Inflammatory macrophage treated with lipopolysaccharide for 4 hours (primary cell): ENCODE results near the gene CCDC178.

Experiments
- DNase-seq: peaks from one replicate; pipeline ENCODE4 v3.0.0-alpha.2; 2020

The CCDC178 gene

DNA sequence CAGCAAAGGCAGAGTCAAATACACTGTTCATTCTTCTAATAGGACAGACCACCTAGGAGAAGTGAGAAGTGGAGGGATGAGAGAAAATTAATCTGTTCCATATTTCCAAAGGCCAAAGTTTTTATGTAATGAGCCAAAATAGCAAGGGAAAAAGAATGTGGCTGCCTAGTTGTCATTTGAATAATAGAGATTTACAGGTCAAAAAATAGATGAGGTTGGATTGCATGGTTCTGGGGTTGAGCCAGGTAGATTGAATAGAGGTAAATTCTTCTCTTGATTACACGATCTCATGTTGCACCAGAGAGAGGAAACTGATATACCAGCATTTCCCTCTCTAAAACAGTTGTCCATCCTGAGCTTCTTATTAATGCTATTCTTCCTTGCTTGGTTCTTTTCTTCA lies 325.8 kb downstream of the CCDC178 start:
- DNase-seq: no peak

- no peak for DNase-seq
These were observed 327.1 kb downstream of the CCDC178 start for GRCh38 chr18:33113416-33113815.

DNA sequence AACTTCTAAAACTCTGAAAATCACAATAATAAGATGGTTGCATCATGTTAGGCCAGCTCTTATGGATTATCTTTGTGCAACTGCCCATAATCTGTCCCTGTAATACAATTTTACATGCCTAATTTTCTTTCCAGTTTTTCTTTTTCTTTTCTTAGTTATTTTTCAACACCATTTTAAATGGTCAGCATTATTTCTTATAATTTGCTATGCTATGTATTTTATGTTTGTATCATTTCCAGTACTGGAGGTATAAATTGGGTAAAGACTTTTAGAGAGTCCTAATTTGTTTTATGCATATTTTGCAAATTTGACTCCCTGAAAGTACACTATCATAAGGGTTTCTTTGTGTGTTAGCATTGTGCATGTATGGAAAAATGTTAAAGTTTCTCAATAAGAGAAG lies 333.0 kb downstream of the CCDC178 start:
- no peak for DNase-seq

DNA sequence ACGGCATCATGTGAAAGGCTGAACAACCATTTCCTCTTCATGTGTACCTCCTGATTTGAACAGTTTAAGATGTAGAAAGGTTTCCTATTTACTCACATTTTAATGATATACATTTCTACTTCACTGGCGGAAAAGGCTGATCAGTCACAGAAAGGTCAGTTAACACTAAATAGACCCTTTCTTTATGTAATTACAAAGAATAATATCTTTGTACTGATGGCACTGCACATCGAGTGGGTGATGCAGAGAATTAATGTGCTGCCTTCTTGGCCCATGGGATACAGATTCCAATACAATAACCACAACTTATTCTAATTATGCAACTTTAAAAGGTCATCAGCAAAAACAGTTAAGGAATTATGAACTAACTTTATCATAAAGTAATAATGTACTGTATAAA lies 339.2 kb downstream of the CCDC178 start:
- DNase-seq: no peak

- no peak for DNase-seq
These were observed 340.9 kb downstream of the CCDC178 start for GRCh38 chr18:33099626-33100025.

- no peak for DNase-seq
These were observed 343.4 kb downstream of the CCDC178 start for GRCh38 chr18:33097126-33097525.

DNA sequence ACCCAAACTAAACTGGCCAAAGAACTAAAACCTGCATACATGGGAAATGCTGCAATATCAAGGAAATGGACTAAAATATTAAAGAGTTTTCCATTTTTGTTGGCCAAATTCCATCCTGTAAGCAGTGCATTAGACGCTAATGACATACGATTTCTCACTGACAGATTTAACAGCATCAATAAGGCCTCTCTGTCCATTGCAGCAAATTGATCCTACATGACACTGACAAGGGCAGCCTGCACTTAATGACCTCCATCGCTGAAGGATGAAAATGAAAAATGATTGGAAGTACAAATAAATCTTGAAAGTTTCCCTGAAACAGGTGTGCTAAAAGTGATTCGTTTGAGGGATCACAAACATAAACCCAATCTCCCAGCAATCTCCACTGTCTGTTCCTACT lies 350.1 kb downstream of the CCDC178 start:
- no peak for DNase-seq

GRCh38 chr18:33076601-33077000 lies 363.9 kb downstream of the CCDC178 start:
- no peak for DNase-seq

- DNase-seq: no peak
These were observed 366.4 kb downstream of the CCDC178 start for GRCh38 chr18:33074125-33074524.

- no peak for DNase-seq
These were observed 377.6 kb downstream of the CCDC178 start for GRCh38 chr18:33062834-33063364.

DNA sequence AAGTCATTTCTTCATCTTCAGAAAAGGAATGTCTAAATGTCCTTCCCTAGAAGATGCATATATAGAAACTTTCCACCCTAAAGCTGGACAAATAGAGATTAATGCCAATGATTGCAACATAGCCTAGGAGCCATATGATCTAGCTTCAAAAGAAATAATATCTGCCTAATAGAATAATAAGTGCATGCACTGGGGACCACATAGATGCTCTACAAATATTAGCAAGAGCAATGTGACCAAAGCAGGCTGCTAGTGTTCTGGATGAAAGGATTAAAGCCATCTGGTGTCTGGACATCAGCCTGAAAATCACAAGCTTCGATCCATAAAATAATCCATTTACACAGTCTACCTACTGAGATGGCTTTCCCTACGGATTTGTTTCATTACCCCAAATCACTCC lies 387.6 kb downstream of the CCDC178 start:
- DNase-seq: no peak

DNA sequence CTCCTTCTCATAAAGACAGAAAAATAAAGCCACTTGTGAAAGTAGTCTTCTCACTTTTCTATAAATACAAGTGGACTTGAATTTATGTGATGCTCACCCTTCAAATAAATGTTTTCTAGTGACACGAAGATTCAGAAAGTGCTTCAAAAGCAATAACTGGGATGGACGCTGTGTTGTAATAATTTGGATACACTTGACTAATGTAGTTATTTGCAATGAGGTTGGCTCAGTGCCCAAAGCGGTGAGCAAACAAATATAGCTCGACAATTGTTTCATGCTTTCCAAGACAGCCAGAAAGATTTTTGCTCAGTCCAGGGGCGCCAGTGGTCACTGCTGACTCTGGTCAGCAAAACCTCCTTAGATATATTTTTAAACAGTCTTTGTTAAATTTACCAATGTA lies 389.1 kb downstream of the CCDC178 start:
- DNase-seq: no peak

DNA sequence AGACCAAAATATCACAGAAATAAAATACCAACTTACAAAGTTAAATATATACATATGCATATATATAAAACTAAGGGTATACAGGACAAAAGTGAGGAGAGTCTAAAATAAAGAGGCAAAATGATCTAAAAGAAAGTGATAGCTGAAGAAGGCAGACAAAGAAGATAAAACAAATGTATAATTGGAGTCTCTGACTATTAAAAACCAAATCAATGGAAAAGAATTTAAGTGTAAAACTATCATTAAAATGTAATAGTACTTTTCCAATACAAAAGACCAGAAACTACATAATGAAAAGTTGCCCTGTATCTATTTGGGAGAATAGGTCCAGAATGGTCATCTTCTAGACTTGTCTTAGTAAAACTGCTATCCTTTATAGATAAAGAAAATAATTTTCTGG lies 400.3 kb downstream of the CCDC178 start:
- no peak for DNase-seq

DNA sequence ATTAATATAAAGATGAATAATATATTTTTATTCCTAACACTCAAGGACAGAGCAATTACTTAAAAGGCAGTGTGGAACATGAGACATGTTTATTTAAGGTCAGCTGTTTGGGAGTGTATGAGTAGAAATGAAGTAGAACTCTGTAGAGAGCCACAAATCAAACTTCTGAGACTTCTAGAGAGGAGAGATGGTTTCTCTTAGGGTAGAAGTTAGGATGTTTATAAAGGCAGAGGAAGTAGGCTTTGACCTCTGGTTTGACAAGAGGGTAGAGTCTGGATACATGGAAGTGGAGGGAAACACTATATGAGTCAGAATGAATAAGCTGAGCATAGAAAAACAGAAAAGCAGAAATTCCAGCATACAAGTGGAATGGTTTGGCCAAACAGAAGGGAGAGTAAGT lies 405.6 kb downstream of the CCDC178 start:
- DNase-seq: no peak

- DNase-seq: no peak
These were observed 406.3 kb downstream of the CCDC178 start for GRCh38 chr18:33034212-33034611.

DNA sequence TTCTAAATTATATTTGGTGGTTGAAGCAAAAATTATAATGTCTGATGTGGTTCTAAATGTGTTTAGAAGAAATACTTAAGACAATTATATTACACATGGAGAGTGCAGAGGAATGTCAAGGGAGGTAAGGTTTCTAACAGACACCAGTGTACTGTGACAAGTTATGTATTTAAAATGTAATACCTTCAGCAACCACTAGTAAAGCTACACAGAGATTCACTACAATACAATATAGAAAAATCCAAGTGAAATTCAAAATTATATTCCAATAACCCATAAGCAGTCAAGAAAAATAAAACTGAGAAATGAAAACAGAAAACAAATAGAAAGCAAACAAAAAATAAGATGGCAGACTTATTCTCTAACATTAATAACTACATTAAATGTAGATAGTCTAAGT lies 418.2 kb downstream of the CCDC178 start:
- DNase-seq: no peak

DNA sequence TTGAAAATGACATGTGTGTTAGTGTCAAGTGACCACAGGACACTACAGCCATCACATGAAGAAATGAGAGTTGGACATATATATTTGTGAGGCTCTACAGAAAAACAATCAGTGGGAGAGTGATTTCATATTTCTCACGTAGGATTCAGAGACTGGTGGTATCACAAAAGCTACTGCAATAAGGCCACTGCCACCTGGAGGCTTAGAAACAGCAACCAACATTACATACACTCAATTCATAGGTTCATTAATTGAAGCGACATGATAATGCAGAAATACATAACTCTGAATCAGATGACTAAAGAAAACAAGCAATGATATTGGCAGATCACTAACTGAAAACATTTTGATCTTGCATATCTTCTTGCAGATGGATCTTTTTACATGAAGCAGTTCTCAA lies 419.6 kb downstream of the CCDC178 start:
- DNase-seq: no peak

DNA sequence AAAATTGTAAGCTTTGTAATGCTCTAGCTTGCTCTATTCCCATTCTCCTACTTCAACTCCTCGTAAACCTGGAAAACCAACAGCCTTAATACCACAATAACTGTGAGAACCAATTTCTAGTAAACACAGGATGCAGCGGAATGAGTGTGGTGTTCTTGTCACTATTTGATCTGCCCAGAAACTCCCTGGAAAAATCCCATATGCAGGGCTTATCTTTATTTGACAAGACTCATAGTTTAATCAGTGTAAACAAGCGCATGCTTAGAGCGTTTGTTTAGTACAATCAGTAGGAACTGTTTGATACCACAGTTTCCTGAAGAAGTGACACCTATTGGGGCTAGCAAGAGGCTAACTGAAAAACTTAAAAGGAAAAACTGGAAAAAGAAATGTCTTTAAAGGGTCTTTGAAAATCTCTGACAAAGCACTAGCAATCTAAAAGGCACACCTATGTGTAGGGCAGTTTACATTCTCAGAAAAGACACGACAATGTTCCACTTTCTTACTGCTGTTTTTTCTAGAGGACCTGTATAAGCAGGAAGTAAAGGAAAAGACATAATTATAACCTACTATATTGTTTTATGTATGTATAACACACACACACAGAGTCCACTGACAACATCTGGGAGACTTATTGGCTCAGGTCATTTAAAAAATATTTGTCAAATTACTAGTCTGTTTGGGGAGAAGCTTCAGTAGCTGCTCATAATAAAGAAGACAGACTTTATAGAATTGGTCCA lies 426.3 kb downstream of the CCDC178 start:
- no peak for DNase-seq

DNA sequence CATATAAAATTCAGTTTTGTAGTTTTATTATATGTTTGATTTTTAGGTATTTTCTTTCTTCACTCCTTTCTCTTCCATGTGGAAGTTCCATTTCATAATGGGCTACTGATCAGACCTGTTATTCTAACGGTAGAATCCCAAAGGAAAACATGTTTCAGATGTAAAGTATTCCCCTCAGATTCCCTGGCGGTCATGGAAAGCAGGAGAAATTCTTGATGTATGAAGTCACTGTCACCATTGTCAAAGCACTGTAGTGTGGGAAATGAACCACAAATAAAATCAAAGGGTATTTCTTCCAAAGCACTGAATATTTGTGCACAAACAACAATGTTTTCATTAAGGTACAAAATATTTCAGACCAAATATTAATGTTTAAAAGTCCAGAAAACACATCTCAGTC lies 430.4 kb downstream of the CCDC178 start:
- no peak for DNase-seq

- no peak for DNase-seq
These were observed 441.6 kb downstream of the CCDC178 start for GRCh38 chr18:32998921-32999320.

DNA sequence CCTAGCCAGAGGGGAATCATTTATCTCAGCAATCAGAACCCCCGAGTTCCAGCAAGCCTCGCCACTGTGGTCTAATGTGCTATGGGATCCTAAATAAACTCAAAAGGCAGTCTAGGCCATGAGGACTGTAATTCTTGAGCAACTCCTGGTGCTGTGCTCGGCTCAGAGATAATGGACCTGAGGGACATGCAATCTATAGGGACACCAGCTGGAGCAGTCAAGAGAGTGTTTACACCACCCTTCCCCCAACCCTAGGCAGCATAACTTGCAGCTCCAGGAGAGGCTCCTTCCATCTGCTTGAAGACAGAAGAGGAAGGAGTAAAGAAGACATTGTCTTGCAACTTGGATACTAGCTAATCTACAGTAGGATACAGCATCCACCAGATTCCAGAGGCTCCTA lies 442.2 kb downstream of the CCDC178 start:
- DNase-seq: no peak

- no peak for DNase-seq
These were observed 456.8 kb downstream of the CCDC178 start for GRCh38 chr18:32983721-32984120.

- DNase-seq: no peak
These were observed 459.6 kb downstream of the CCDC178 start for GRCh38 chr18:32980896-32981295.

DNA sequence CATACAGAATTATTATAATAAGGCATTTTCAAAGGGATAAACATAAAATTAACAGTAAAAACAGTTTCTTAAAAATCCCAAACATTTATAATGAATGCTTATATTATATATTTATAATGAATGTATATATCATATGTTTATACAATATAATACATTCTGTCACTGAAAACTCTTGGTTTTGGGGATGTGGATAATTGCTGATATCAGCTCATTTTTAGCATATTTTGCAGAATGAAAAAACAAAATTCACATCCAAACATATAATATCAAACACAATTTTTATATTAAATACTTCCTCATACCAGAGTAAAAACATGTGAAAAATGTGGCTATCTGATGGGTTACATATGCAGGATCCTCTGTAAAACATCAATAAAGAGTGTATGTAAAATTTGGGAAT lies 465.0 kb downstream of the CCDC178 start:
- DNase-seq: no peak

DNA sequence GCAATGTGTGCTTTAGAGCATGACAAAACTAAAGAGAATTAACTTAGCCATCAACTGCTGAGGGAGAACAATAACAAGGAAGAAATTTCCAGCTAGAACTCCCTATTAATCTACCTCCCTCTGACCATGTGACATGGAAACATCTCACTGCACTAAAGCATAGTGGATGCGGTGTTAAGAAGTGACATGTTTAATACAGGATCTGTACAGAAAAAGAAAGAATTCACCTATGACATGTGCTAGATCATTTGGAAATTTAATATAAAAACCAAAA lies 465.4 kb downstream of the CCDC178 start:
- no peak for DNase-seq
